NOMO-1 (cell line): ENCODE data around the gene RALGPS1.

Experiments
- DNase-seq, 2 experiments: peaks; one replicate each; lab custom pipeline; 2025; ENCODE audit not compliant: unreplicated experiment in 2 of 2; lab: John Stamatoyannopoulos, UW

RALGPS1 gene

DNA sequence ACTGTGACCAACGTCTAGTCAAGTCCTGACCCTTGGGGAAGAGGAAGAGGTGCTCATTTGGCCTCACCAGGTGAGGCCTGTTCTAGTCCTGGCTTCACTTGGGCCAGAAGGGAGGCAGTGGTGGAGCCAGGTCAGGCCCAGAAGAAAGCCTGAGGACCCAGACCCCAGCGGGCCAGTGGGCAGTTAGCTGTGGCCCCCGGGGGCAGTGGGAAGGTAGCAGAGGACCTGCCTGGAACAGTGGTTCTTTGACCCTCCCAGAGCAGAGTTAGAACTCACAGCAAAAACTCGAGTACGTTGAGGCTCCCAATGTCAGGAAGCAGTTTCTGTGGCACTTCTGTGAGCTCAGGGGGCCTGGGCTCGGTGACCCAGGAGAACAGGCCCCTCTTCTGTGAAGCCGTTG, 284.0 kb downstream of the RALGPS1 start:
- DNase-seq: no peak

DNA sequence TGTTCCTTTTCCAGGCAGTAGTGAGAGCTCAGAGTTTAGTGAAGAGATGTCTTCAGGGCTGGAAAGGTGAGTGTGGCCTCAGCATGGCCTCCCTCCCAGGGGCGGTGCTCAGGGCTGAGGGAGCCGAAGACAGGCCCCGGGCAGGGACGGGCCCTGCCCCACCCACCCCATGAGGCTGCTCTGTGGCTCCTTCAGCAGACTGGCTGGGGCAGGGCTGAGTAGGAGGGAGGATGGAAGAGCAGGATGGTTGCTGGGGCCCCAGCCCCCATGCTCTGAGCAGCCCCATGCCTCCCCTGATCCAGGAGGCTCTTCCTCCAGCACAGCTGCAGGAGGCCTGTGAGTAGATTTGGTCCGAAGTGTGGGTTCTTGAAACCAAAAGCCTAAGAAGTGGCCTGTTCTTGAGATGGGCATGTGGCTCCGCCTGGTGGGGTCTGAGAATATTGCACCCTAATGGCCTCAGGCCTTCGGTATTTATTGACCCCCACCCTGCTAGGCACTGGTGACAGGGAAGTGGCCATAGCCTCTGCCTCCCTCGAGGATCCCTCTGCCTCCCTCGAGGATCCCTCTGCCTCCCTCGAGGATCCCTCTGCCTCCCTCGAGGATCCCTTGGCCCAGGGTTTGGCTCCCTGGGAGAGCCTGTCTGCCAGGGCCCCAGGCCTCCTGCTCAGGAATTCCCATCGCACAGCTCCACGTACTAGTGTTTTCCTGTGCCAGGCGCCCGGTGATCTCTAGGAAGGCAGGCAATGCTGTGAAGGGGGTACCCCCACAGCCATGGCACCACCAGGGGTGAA, 284.6 kb downstream of the RALGPS1 start:
- DNase-seq: peak; percentile 54 to 59

DNA sequence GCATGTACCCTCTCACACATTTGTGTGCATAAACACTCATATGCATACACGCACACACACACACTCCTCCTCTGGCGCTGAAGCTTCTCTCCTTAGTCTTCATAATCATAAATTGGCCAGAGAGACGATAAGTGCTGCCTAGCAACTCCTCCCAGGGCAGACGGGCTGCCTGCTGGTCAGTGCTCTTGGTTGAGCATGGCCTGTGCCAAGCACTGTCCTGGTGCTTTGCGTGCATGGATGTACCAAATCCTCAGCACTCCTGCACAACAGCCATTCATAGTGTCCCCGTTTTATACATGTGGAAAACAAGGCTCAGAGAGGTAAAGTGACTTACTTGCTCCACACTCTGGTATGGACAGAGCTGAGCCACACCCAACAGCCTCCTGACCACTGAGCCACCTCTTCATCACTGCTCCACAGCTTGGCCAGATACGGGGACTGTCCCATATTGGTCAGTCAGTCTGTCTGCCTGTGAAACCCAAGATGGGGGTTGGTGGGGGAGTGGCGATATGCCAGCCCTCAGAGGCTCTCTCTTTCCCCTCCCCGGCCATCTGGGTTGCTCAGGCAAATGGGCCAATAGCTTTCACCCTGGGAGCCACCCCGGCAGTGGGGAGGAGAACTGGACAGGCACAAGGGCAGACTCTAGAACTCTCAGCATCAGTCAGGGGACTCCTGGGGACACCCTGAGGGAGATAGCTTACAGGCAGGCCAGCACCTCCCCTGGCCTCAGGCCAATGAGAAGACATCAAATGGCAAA, 285.7 kb downstream of the RALGPS1 start:
- no peak for DNase-seq

DNA sequence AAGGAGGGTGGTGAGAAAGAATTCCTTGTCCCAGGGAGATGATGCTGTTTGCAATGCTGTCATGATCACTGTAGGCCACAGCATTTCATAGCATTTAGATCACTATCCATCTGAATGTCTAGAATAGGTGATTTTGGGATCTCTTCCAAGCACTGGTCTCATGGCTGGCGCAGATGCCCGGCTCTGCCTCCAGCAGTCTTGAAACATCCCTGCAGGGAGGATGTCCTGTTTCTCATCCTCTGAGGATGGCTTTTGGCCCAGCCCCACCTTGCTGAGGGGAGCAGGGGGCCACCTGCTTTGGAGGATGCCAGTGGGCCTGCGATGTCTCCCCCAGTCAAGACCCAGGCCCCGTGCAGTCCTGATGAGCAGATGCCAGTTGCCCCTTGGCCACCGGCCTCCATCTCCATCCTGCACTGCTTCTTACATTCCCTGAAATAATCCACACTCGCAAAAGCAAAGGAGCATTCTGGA, 286.5 kb downstream of the RALGPS1 start:
- no peak for DNase-seq

DNA sequence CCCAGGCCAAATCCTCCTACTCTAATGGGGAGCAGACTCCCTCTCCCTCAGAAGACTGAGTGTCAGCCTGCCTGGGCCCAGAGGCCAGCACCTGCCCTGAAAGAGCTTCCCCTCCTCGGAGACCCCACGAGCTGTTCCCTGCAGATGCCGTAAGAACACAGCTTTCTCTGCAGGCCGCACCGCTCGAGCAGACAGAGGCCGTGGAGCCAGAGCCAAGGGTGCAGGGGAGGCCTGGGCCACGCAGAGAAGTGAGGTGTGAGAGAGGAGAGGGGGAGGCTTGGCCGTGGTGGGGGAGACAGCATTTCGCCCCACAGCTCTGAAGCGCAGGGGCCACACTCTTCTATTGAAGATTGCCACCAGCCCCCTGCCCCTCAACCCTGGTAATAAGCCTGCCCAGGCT, 287.1 kb downstream of the RALGPS1 start:
- DNase-seq: no peak

DNA sequence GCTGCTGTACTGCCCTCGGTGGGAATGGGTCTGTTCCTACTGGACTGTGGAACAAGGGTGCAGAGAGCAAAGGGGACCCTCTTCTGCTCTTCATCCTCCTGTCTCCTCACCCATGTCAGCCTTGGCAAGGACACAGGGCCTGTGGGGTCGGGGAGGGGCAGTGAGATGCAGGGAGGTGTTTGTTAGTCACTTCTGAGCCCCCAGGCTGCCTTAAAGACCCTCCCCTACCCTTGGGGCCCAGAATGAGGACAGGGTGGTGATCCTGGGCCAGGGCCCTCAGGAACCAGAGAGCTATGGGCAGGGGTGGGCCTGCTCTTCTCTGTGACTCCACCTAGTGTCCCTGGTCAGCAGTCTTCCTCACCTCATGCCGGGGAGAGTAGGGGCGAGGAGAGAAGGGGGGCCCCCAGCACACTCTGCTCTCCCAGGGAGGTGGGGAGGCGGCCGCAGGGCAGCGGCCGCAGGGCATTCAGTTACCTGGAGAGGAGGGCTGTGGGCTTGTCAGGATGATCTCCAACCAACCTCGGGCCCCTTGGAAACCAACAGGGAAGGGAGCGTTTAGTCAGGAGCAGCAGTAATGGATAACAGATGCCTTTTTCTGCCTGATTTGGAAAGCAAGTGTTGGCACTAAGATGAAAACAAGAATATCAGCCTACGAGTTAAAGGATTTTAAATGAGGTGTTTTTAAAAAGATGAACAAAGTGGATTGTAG, 288.0 kb downstream of the RALGPS1 start:
- DNase-seq: no peak

DNA sequence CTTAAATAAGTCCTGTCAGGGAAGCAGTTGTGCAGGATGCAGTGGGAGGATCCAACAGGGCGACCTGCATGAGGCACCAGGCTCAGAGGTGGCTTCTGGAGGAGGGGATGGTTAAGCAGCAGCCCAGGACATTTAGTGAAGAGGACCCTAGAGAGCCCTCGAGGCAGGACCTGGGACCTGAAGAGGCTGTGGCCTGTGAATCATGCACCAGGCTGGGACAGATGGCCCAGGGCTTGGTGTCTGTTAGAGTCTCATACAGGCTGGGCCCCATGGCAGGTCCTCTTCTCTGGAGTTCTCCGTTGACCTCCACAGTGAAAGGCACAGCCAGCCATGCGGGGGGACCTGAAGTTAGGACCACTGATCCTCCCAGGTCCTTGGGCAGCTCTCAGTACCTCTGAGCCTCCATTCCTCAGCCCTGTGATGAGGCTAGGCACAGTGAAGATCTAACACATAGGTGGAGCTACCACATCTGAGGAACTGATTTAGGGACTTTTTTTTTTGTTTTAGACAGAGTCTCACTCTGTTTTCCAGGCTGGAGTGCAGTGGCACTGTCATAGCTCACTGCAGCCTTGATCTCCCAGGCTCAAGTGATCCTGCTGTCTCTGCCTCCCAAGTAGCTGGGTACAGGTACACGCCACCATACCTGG, 289.2 kb downstream of the RALGPS1 start:
- no peak for DNase-seq

DNA sequence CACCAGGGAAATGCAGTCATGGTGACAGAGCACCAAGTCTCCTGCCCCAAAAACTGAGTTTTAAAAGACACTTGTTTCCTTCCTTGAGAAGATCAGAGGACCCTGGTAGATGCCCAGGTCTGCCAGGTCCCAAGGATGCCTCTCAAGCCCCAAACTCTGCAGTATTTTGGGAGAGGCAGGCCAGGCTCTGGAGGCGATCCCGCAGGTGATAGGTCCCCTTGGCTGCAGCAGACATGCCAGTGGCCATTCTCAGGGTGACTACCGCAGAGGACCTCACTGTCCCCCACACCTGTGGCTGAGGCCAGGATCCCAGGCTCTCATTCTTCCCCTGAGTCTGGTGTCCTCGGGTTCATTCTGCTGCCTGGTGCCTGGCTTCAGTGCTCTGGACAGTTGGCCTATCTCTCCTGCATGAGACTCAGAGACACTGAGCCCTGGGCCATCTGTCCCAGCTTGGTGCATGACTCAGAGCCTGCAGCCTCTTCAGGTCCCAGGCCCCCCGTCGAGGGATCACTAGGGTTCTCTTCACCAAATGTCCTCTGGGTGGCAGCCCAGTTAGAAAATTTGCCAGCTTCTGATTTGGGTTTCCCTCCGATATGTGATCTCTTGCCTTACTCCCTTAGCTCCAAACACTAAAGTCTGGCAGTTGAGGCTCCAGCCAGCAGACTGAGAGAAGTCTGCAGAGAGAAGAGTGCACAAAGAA, 290.3 kb downstream of the RALGPS1 start:
- no peak for DNase-seq

DNA sequence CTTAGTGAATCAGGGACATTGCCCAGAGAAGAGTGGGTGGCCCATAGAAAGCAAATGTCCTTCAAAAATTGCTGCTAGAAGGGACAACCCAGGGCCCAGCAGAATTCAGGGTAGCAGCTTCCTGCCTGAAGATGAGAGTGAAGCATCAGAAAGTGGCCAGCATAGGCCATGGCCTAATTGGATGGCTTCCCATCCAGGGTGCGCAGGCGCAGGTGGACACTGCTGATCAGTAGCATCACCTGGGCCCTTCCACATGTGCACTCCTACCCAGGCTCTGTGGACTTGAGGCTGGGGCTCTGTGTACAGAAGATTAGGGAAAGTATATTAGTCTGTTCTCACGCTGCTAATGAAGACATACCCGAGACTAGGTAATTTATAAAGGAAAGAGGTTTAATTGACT, 291.4 kb downstream of the RALGPS1 start:
- no peak for DNase-seq

DNA sequence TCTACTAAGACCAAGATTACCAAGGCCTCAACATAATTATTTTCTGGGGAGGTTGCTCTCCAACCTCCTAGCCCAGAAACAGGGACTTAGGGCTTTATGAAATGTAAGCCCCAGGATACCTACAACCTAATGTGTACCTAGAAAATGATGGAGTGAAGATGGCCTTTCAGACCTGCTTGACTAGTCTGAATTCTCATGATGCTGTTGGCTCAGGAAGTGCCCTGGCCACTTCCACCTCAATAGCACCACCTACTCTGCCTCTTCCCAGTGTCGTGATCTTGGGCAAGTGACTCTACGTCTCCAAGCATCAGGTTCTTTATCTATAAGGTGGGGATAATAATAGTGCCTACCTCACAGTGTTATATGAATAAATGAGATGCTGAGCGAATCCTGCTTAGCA, 292.1 kb downstream of the RALGPS1 start:
- no peak for DNase-seq

DNA sequence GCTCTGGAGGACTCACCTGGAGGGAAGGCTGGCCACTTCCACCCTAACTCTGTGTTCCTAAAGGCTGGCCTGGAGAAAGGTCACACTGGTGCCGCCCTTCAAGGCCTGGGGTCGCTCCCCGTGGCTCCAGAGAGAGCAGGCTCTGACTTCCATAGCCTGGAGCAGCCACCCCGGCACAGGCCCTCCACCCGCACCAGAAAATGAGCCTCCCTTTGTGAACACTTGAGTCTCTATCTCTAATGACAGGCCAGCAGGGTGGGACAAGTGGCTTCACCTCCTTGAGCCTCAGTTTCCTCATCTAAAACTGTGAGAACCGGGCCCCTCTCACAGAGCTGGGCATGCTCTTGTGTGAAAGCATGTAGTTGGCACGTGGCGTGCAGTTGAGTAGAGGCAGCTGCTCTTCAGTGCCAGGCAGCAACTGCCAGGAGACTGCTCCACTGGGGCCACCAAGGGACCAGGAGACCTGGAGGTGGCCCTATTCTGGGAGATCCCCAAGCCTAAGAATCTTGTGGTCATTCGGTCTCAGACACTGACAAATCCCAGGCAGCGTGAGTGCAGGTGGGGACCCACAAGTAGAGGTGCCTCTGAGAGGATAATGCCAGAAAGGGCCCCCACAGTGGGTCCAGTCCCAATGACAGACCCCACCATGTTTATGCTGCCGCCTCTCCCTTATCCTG, 293.3 kb downstream of the RALGPS1 start:
- no peak for DNase-seq

DNA sequence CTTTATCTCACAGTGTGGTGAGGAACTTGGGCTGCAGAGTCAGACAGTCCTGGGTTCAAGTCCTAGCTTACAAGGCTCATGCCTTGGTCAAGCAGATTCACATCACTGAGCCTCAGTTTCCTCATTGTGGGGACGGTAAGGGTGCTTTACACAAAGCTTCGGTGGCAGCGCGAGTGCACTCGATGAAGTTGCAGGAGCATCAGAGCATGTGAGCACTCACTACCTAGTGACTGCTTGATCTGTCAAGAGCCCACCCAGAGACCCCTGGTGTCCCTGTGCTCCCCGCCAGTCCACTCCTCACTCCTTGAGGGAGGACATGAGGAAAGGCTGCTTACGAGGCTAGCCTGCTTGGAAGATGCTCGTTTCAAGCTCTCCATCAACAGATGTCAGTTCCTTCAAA, 293.8 kb downstream of the RALGPS1 start:
- no peak for DNase-seq

DNA sequence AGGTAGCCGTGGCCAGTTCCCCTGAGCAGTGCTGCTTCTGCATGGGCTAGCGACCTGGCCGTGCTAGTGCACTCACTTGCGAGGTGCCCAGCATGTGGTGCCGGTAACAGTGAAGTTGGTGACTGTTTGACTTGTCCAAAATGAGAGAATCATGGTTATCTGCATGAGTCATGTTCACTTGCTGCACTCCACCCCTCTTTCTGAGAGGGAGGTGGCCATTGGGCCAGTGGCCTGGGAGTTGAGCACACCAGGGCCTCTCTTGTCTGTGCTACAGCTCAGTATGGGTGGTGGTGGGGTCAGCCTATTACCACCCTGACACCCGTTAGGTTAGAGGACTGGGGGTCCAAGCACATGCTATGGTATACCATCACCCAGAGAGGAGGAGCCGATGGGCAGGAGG, 294.6 kb downstream of the RALGPS1 start:
- DNase-seq: no peak

DNA sequence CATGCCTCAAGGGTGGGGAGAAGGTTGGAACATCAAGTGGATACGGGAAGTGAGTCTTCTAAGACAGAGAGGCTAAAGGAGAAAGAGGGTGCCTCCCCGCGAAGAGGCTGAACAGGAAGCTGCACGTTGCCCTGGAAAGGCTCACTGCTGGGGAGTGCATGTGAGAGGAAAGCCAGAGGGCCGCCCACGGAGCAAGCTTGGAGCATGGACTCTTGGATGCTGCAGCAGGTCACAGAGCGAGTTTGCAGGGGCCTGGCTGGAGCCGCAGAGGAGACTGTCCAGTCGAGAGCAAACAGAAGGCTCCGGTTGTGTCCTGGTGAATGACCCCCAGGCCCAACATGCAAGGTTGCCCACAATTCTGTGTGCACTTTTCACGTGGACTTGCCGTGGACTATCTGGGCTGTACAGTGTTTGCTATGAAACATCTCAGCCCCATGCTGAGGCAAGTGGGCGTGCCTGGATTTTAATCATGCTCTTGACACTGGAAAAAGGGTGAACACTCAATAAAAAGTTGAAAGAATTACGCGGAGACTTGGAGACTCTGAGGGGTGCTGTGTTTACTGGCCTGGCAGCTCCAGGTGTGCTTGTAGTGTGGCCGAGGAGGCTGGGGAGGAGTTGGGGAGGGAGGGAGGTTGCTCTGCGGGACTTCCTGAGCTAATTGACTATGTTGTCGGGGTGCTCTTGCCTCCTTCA, 295.5 kb downstream of the RALGPS1 start:
- DNase-seq: no peak

DNA sequence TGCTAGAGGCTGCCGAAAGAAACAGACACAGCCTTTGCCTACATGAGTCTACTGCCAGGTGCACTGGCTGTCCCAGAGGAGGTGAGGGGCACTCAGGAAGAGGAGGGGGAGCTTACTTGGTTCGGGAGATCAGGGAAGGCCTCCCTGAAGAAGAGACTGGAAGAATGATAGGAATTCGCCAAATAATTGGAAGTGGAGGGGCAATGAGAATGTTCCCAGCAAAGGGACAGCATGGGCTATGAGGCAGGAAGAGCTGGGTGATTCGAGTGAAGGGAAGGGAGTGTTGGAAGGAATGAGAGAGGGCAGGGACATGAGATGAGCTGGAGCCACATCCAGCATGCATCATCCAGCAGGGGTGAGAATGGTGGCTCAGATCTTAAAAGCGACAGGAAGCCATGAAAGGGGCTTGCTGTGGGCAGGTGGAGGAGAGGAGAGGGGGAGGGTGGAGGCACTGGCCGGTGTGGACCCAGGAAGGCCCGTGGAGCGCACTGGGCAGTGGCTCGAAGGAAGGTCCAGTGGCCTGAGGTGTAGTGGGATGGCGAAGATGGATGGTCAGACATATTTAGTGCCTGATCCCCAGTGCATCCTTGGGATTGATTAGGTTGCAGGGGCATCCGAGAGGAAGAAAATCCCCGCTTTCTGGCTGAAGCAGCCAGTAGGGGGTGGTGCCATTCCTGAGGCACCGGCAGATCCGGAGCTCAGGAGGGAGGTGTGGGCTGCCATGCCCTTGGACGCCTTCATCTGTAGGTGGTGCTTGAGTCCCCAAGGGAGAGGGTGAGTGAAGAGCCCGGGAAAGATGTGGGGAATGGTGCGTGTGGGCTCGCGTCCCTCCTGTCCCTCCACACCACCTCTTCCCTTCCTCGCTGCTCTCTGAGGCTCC, 296.5 kb downstream of the RALGPS1 start:
- DNase-seq: no peak

DNA sequence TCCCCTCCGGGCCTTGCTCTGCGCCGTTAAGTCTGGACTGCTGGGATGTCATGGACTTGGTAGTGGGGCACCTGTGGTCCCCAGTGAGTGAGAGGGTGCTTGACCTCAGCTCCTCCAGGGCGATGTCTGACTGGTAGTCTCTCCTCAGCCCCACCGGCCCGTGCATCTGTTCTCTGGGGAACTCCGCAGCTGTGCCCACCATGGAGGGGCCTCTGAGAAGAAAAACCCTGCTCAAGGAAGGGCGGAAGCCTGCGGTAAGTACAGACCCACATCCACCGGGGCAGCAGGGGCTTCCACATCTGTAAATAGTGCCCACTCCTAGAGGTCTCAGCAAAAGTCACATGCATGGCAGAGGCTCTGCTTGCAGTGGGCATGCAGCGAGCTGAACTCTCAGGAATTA, 297.4 kb downstream of the RALGPS1 start:
- DNase-seq: no peak

DNA sequence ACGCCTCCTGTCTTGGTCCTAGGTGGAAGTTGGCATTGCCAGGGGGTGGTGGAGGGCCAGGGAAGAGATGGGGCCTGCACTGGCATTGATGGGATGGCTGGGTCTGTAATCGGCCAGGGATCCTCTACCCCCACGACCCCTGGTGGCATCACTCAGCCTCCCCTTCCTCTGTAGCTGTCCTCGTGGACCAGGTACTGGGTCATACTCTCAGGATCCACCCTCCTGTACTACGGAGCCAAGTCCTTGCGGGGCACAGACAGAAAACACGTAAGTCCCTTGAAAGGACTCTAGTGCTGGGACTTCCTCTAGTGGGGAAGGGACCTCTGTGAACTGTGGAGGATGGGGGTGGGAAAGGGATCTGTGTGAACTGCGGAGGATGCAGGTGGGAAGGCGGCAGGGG, 297.9 kb downstream of the RALGPS1 start:
- DNase-seq: no peak

DNA sequence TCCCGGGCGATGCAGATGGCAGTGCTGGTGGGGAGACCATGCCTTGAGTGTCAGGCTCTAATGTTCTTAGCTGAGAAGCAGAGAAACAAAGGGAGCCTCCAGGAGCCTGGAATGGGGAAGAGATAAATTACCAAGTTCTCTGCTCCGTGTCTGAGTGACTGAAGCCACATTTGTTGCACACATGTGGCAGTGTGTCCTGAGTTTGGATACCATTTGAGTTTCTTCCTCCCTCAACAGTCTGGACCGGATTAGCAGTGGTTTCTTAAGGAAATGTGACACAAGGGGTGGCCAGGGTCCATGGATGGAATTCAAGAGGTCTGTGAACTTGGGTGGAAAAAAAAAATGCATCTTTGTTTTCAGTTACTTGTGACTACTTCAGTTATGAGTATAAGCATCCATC, 299.3 kb downstream of the RALGPS1 start:
- DNase-seq: no peak
